ENCODE measurements around the gene EGFL6. TPM values are rescaled to one million over a fixed set of nuclear protein-coding genes. Genes with fewer than 3 reads are reported as not detected.

The EGFL6 gene
- total and polyA plus RNA-seq, 3 experiments from 2014 or later: 0.58 to 0.59 TPM; not detected in 1

DNA sequence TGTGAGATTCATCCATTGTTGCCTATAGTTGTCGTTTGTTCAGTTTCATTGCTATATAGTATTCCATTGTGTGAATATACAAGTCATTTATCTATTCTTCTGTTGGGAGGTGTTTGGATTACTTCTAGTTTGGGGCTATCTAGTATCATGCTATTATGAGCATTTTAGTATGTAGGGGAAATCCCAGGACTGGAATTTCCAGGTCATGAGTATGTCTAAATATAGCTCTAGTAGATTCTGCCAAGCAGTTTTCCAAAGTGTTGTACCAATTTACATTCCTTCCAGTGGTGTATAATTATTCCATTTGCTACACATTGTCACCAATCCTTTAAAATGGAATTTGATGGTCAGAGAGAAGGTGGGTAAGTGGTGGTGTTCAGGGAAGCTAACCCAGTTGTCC lies 30.1 kb downstream of the EGFL6 start:
- Mint-ChIP-seq H3K27ac (peak overlapping the region in 1 of 8 donors; percentile 15), H3K9me3 (peaks cover 0 to 4% (median 0%) of the 10 kb centered on the region in 5 donors), H3K4me1 (no peaks in the 10 kb centered on the region), H3K27me3 (peaks cover 4 to 32% of the 10 kb centered on the region in 2 donors), H3K4me3 (no peak overlapping the region), H3K36me3 (no peaks in the 10 kb centered on the region)
- CTCF ChIA-PET: interaction anchor here (0.6 kb wide), 1 partner anchor 36 kb away, joined by 3 read pairs; no protein-coding TSS in a partner anchor
- no peak overlapping the region for H3K4me3 ChIP-seq (ENCODE audit: low read length)
- no peaks in the 10 kb centered on the region for H3K27me3 ChIP-seq (ENCODE audit: insufficient read depth, low read length, poor library complexity, severe bottlenecking)
- no peaks in the 10 kb centered on the region for H3K9me3 ChIP-seq (ENCODE audit: low read length)
- POLR2A ChIA-PET: no interaction called here
- H3K36me3 ChIP-seq (ENCODE audit: insufficient read depth, low read length): no peaks in the 10 kb centered on the region
- no peaks in the 10 kb centered on the region for H3K4me1 ChIP-seq (ENCODE audit: insufficient read depth, low read length)
- H3K27ac ChIP-seq (ENCODE audit: low read depth, low read length): no peak overlapping the region
- DNase-seq: no peak

DNA sequence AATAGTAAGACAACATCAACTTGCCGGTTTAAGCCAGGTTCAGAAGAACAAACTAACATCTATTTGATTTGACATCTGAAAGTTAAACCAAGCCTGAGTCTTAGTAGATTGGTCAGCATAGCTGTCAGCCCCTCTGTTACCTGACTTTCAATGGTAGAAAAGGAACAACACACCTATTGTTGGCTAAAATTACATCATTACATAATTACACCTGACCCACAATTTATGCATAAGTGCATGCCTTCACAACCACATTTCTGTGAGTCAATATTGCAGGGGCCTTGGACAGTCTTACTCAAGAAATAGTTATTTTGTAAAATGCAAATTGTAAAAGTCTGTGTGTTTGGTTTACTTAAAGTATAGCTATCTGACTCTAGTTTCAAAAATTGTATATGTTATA lies 36.2 kb downstream of the EGFL6 start:
- H3K27me3 ChIP-seq (ENCODE audit: insufficient read depth, low read length, poor library complexity, severe bottlenecking): no peaks in the 10 kb centered on the region
- Mint-ChIP-seq H3K36me3 (no peaks in the 10 kb centered on the region), H3K27ac (no peak overlapping the region), H3K4me1 (no peaks in the 10 kb centered on the region), H3K27me3 (peaks cover 0 to 19% of the 10 kb centered on the region in 2 donors), H3K4me3 (no peak overlapping the region), H3K9me3 (peaks cover 0 to 4% (median 0%) of the 10 kb centered on the region in 5 donors)
- POLR2A ChIA-PET: no interaction called here
- no peak for DNase-seq
- H3K4me1 ChIP-seq (ENCODE audit: insufficient read depth, low read length): no peaks in the 10 kb centered on the region
- H3K4me3 ChIP-seq (ENCODE audit: low read length): no peak overlapping the region
- CTCF ChIA-PET: interaction anchor here (0.7 kb wide), 1 partner anchor 517 kb away, joined by 4 read pairs; no protein-coding TSS in a partner anchor
- no peaks in the 10 kb centered on the region for H3K36me3 ChIP-seq (ENCODE audit: insufficient read depth, low read length)
- H3K27ac ChIP-seq (ENCODE audit: low read depth, low read length): no peak overlapping the region
- H3K9me3 ChIP-seq (ENCODE audit: low read length): no peaks in the 10 kb centered on the region

DNA sequence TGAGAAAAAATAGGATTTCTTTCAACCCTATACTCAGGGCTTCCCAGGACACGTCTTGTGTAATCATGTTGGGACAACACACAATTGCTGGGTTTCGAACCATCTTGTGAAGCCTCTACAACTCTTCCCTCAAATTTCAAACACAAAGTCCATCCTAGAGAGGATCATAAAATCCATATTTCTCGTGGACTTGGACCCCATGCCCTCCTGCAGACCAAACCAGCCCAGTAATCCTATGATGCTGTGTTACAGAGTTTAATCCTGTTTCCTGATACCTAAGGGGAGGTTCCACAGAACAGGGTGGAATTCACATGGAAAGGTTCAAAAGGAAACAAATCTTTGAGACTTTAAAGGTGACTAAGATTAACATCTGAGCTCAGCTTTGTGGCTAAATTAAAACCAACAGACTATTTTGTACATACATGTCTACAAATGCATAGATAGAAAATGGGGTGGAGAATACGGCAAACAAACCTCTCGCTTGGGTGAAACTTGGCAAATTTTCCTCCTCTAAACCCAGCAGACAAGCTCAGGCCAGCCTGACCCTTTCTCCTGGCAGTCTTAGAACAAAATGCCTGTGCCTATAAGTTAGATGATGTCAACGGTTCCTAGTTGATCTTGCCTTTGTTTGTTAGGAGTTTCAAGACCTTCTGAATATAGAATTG lies 38.1 kb downstream of the EGFL6 start:
- H3K4me1 ChIP-seq (ENCODE audit: insufficient read depth, low read length): no peaks in the 10 kb centered on the region
- peaks cover 0 to 11% of the 10 kb centered on the region in 2 donors for H3K27me3 Mint-ChIP-seq
- peaks cover 0 to 4% (median 0%) of the 10 kb centered on the region in 5 donors for H3K9me3 Mint-ChIP-seq
- ChIA-PET CTCF (no interaction called here), POLR2A (no interaction called here)
- no peak overlapping the region for H3K27ac ChIP-seq (ENCODE audit: low read depth, low read length)
- H3K4me1 Mint-ChIP-seq: no peaks in the 10 kb centered on the region
- no peaks in the 10 kb centered on the region for H3K9me3 ChIP-seq (ENCODE audit: low read length)
- DNase-seq: no peak
- no peaks in the 10 kb centered on the region for H3K36me3 Mint-ChIP-seq
- H3K4me3 ChIP-seq (ENCODE audit: low read length): no peak overlapping the region
- no peak overlapping the region for H3K27ac Mint-ChIP-seq
- no peak overlapping the region for H3K4me3 Mint-ChIP-seq
- no peaks in the 10 kb centered on the region for H3K27me3 ChIP-seq (ENCODE audit: insufficient read depth, low read length, poor library complexity, severe bottlenecking)
- H3K36me3 ChIP-seq (ENCODE audit: insufficient read depth, low read length): no peaks in the 10 kb centered on the region

DNA sequence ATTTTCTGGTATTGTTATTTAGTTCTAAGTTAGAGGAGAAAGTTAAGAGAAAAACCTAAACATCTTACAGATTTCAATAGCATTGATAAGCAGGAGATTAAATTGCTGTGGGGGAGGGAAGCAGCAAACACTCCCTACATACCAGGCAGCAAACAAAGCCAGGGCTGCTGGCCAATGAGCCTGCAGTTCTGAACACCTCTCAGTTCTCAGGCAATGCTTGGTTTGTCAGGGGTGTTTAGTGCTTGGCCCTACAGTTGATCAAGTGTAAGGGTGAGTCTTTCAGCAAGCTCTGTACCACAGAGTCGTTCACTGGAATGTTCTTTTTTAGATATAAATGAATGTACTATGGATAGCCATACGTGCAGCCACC lies 38.6 kb downstream of the EGFL6 start:
- Histone ChIP-seq H3K27ac (ENCODE audit: low read depth, low read length) (no peak overlapping the region), H3K27me3 (ENCODE audit: insufficient read depth, low read length, poor library complexity, severe bottlenecking) (no peaks in the 10 kb centered on the region), H3K36me3 (ENCODE audit: insufficient read depth, low read length) (no peaks in the 10 kb centered on the region), H3K4me3 (ENCODE audit: low read length) (no peak overlapping the region), H3K9me3 (ENCODE audit: low read length) (no peaks in the 10 kb centered on the region), H3K4me1 (ENCODE audit: insufficient read depth, low read length) (no peaks in the 10 kb centered on the region)
- Mint-ChIP-seq H3K4me1 (no peaks in the 10 kb centered on the region), H3K27me3 (peaks cover 0 to 5% of the 10 kb centered on the region in 2 donors), H3K36me3 (no peaks in the 10 kb centered on the region), H3K4me3 (no peak overlapping the region), H3K9me3 (peaks cover 0 to 2% (median 0%) of the 10 kb centered on the region in 5 donors), H3K27ac (no peak overlapping the region)
- no peak for DNase-seq
- CTCF ChIA-PET: no interaction called here
- POLR2A ChIA-PET: no interaction called here

DNA sequence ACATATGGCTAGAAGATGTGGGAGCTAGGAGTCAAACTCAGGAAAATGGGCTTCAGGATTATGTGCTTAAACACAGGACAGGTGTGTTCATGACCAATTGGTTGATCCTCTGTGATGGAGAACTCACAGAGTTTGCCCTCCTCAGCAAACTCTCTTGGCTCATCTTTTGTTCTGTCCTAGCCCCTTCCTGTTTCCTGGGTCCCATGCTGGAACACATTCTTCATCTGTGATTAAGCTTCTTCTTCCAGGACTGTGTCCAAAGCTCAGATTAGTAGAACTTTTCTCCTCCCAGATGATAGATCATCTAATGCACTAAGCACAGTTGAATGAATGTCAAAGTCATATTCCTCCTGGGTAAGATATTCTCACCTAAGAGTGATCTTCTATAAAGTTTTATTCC lies 44.8 kb downstream of the EGFL6 start:
- no peaks in the 10 kb centered on the region for H3K36me3 Mint-ChIP-seq

DNA sequence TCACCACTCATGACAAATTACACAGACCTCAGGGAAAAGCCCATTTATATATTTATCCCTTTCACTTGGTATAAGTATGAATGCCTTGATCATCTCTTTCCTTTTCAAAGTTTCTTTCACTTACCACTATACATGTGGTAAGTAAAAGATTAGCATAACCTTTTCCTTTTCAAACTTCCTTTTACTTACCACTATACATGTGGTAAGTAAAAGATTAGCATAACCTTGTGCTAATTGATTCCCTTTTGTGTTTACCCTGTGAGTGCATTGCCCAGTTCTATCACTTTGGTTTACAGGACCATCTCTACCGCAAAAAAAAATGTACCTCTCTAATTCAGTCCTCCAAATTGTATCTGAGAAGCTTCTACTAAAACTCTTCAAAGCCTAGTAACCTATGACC lies 50.8 kb downstream of the EGFL6 start:
- DNase-seq: no peak
- H3K27me3 Mint-ChIP-seq: peaks cover 0 to 13% of the 10 kb centered on the region in 2 donors
- peaks cover 0 to 1% (median 0%) of the 10 kb centered on the region in 3 donors for H3K36me3 Mint-ChIP-seq
- H3K4me1 Mint-ChIP-seq: peaks cover 0 to 4% (median 3%) of the 10 kb centered on the region in 3 donors
- H3K4me1 ChIP-seq (ENCODE audit: insufficient read depth, low read length): no peaks in the 10 kb centered on the region
- H3K27me3 ChIP-seq (ENCODE audit: insufficient read depth, low read length, poor library complexity, severe bottlenecking): no peaks in the 10 kb centered on the region
- H3K36me3 ChIP-seq (ENCODE audit: insufficient read depth, low read length): no peaks in the 10 kb centered on the region
- CTCF ChIA-PET: no interaction called here
- no peak overlapping the region for H3K27ac ChIP-seq (ENCODE audit: low read depth, low read length)
- H3K4me3 Mint-ChIP-seq: no peak overlapping the region
- H3K9me3 Mint-ChIP-seq: no peaks in the 10 kb centered on the region
- no peak overlapping the region for H3K27ac Mint-ChIP-seq
- POLR2A ChIA-PET: interaction anchor here (0.6 kb wide), 1 partner anchor 109 kb away, joined by 3 read pairs; no protein-coding TSS in a partner anchor
- H3K4me3 ChIP-seq (ENCODE audit: low read length): no peak overlapping the region
- H3K9me3 ChIP-seq (ENCODE audit: low read length): no peaks in the 10 kb centered on the region

More for the DNA sequence above, 44.8 kb downstream of the EGFL6 start:
- Histone ChIP-seq H3K4me3 (ENCODE audit: low read length) (no peak overlapping the region), H3K27me3 (ENCODE audit: insufficient read depth, low read length, poor library complexity, severe bottlenecking) (no peaks in the 10 kb centered on the region), H3K9me3 (ENCODE audit: low read length) (no peaks in the 10 kb centered on the region), H3K4me1 (ENCODE audit: insufficient read depth, low read length) (no peaks in the 10 kb centered on the region), H3K36me3 (ENCODE audit: insufficient read depth, low read length) (no peaks in the 10 kb centered on the region), H3K27ac (ENCODE audit: low read depth, low read length) (no peak overlapping the region)
- Mint-ChIP-seq H3K9me3 (no peaks in the 10 kb centered on the region), H3K4me1 (peaks cover 0 to 8% (median 5%) of the 10 kb centered on the region in 3 donors), H3K4me3 (no peak overlapping the region), H3K27me3 (peaks cover 0 to 5% of the 10 kb centered on the region in 2 donors), H3K27ac (no peak overlapping the region)
- POLR2A ChIA-PET: no interaction called here
- CTCF ChIA-PET: no interaction called here
- no peak for DNase-seq

DNA sequence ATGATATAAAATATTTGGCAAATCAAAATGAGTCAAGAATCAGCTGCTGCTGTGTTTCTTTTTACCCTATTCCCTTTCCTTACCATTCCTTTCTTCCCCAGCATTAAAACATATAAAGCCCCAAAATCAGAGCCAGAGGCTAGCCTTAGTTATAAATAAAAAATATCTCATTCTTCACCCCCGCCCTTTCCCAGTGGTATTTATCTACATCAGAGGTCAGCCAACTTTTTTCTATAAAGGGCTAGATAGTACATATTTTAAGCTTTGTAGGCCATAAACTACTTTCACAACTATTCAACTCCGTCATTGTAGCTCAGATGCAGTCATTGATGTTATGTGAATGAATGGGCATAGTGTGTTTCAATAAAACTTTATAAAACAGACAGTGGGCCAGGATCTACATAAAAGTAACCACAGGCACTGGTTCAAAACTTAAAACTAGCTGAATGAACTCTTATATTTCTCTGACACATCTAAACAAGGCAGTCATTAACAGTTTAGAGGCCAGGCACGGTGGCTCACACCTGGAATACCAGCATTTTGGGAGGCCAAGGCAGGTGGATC lies 53.1 kb downstream of the EGFL6 start:
- no peaks in the 10 kb centered on the region for H3K27me3 ChIP-seq (ENCODE audit: insufficient read depth, low read length, poor library complexity, severe bottlenecking)
- Mint-ChIP-seq H3K36me3 (peaks cover 0 to 1% (median 0%) of the 10 kb centered on the region in 3 donors), H3K4me1 (no peaks in the 10 kb centered on the region), H3K4me3 (no peak overlapping the region), H3K9me3 (no peaks in the 10 kb centered on the region), H3K27me3 (peaks cover 0 to 16% of the 10 kb centered on the region in 2 donors), H3K27ac (peak overlapping the region in 1 of 8 donors; percentile 32)
- no peak overlapping the region for H3K27ac ChIP-seq (ENCODE audit: low read depth, low read length)
- H3K4me3 ChIP-seq (ENCODE audit: low read length): no peak overlapping the region
- H3K36me3 ChIP-seq (ENCODE audit: insufficient read depth, low read length): no peaks in the 10 kb centered on the region
- no peaks in the 10 kb centered on the region for H3K9me3 ChIP-seq (ENCODE audit: low read length)
- DNase-seq: no peak
- POLR2A ChIA-PET: no interaction called here
- CTCF ChIA-PET: no interaction called here
- no peaks in the 10 kb centered on the region for H3K4me1 ChIP-seq (ENCODE audit: insufficient read depth, low read length)

DNA sequence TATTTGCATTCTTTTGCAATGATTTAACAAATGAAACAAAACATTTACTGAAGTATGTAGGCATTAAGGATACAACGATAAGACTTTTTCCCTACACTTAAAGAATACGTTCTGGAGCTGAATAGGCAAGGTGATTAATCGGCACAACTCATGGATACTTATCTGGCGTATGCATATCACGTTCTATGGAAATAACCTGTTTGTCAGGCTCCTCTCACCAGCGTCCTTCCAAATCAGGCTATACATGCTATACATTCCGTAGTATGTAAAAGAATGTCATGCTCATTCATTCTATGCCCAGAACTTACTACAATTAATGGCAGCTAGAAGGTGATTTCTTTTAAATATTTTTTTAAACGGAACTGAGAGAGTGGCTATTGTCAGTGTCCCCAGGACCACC lies 57.9 kb downstream of the EGFL6 start:
- Mint-ChIP-seq H3K4me3 (no peak overlapping the region), H3K27me3 (peaks cover 0 to 18% of the 10 kb centered on the region in 2 donors), H3K27ac (no peak overlapping the region), H3K4me1 (no peaks in the 10 kb centered on the region), H3K9me3 (peaks cover 0 to 12% (median 7%) of the 10 kb centered on the region in 5 donors), H3K36me3 (no peaks in the 10 kb centered on the region)
- no peaks in the 10 kb centered on the region for H3K4me1 ChIP-seq (ENCODE audit: insufficient read depth, low read length)
- no peak for DNase-seq
- ChIA-PET POLR2A (no interaction called here), CTCF (interaction anchor here (0.9 kb wide), 1 partner anchor 24 kb away, joined by 3 read pairs; no protein-coding TSS in a partner anchor)
- H3K9me3 ChIP-seq (ENCODE audit: low read length): no peaks in the 10 kb centered on the region
- H3K27me3 ChIP-seq (ENCODE audit: insufficient read depth, low read length, poor library complexity, severe bottlenecking): no peaks in the 10 kb centered on the region
- no peak overlapping the region for H3K4me3 ChIP-seq (ENCODE audit: low read length)
- H3K36me3 ChIP-seq (ENCODE audit: insufficient read depth, low read length): no peaks in the 10 kb centered on the region
- no peak overlapping the region for H3K27ac ChIP-seq (ENCODE audit: low read depth, low read length)
